ENCODE measurements around the gene SMIM3.
"Not testable (repeated sequence)": the region's sequence is repeated elsewhere in the genome, so short reads cannot be mapped to it uniquely, and the experiment has no call there.

SMIM3 gene, protein sequence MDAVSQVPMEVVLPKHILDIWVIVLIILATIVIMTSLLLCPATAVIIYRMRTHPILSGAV

DNA sequence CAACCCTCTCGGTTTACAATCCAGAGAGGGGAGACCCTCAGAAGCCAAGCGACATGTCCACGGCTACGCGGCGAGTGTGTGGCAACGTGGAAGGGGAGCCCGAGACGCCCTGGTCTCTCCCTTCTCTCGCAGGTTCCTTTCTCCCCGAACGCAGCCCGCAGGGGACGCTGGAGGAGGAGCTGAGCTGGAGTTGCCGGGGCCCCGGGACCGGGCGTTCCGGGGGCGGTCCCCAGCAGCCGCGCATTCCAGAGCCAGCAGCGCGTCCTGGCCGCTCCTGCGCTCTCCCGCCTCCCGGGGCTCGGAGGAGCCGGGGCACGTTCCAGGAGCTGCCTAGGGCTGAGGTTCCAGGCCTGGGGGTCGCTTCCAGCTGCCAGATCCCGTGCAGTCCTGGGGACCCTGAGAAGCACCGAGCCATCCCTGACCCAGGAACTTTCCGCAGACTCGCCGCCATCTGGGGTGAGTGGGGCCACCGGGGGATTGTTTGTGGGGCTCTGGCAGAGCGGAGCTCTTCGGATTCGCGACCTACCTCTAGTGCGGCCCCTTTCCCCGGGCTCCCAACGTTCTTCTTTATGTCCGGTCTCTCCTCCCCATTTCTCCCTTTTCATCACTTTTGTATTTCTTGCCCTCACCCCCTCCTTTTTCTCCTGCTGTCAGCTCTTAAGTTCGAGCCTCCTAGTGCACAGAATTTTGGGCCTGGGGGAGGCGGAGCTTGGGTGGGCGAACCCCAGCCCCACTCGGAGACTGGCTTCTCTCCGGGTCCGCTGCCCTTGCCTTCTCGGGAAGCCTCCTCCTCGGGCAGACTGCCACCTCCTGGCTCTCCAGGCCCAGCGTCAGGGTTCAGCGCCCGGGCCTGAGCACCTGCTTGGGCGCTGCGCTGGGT lies at the start of gene SMIM3:
TSS of gene SMIM3 (plus strand) at position 241 of the 880 bp plus-strand sequence. CDS start 16,684 bp downstream, outside the sequence.
- DNase-seq (ENCODE audit: low spot score) = peak; percentile 79

DNA sequence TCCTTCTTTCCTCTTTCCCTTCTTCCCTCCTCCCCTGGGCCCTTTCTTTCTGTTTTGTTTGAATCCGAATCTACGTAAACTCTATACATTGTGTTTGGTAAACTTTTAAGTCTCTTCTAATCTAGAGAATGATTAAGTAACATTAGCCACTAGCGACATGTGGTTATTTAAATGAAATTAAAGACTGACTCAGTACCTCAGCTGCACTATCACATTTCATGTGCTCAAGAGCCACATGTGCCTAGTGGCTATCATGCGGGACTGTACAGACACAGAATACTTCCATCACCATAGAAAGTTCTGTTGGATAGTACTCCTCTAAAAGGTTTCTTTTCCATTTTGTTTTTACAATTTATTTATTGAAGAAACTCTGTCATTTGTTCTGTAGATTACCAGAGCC lies 48.7 kb upstream of the SMIM3 start:
- no peak for DNase-seq (ENCODE audit: low spot score)

DNA sequence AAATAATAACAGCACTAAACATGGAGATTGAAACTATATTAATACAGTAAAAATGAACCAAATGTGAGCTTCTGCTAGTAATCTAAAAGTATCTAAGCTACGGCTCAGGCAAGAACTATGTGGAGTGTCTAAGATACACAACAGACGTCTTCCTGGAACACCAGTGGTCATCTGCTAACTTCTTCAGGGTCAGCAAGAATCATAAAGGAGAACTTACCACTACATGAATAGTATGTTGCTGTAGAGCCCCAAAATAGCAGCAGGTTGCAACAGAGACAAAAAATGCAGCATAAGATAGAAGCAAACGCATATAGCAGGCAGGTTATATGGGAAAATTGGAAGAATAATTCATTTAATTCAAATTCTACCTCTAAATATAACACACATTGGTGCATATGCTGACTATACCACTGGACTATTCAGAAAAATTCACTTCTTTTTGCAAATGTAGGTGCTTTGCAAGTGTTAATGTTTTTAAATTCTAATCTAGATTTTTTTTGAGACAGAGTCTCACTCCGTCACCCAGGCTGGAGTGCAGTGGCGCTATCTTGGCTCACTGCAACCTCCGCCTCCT lies 46.8 kb upstream of the SMIM3 start:
- no peak for DNase-seq (ENCODE audit: low spot score)

DNA sequence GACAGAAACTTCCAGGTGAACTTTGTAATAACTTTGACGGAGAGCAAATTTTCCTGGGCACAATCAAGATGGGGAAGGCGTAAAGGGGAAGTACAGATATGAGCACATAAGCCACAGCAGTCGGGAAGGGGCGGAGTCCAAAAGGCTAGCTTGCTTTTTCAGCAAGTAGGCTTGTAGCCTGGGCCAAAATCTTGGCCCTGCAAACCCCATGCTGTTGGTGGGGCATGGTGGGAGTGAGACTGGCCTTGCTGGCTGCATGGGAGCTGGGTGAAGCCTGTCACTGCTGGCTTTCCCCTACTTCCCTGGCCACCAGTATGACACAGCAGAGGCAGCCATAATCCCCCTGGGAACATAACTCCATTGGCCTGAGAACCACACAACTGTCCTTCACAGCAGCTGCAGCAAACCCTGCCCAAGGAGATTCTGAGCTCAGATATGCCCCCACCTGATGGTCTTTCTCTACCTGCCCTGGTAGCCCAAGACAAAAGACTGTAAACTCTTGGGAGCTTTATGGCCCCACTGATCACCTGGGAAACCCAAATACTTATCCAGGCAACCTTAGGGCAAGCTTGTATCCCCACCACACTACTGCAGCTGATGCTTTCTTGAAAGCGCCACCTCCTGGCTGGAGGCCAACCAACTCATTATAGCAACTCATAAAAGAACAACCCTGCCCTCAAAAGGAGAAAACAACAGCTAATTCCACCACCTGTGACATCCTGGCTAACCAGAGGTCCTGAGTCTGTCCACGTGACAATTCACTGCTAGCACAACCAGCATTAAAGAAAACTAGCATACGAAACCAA lies 43.8 kb upstream of the SMIM3 start:
- no peak for DNase-seq (ENCODE audit: low spot score)

DNA sequence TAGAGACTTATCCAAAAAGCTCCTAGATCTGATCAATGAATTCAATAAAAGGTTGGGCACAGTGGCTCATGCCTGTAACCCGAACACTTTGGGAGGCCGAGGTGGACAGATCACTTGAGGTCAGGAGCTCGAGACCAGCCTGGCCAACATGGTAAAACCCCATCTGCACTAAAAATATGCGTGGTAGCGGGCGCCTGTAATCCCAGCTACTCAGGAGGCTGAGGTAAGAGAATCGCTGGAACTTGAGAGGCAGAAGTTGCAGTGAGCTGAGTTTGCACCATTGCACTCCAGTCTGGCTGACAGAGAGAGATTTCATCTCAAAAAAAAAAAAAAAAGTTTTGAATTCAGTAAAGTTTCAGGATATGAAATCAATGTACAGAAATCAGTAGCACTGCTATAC lies 39.7 kb upstream of the SMIM3 start:
- DNase-seq (ENCODE audit: low spot score) = no peak

DNA sequence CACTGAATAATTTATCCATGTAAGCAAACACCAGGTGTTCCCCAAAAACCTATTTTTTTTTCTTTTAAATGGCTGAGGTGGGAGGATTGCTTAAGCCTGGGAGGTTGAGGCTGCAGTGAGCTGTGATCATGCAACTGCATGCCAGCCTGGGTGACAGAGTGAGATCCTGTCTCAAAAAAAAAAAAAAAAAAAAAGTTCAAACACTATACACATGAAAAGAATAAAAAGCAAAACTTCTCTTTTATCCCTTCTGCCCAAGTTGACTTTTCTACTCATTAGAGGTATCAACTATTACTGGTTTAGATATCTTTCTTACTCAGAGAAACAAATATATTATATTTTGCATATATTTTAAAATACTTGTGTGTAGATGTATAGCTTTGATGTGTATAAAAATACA lies 37.6 kb upstream of the SMIM3 start:
- no peak for DNase-seq (ENCODE audit: low spot score)

DNA sequence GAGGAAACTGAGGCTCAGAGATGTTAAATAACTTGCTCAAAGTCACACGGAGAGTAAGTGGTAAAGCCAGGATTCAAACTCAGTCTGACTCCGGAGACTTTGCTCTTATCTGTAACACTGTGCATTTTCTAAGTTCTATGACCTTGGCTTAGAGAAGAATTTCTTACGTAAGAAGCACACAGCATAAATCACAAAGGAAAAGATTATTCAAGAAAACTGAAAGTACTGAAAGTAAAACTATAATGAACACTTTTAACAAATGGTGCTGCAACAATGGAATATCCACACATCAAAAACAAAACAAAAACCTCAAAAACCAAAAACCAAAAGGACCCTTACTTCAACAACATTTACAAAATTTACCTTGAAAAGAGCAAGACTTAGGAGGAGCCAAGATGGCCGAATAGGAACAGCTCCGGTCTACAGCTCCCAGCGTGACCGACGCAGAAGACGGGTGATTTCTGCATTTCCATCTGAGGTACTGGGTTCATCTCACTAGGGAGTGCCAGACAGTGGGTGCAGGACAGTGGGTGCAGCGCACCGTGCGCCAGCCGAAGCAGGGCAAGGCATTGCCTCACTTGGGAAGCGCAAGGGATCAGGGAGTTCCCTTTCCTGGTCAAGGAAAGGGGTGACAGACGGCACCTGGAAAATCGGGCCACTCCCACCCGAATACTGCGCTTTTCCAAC lies 36.0 kb upstream of the SMIM3 start:
- not testable (repeated sequence) for DNase-seq (ENCODE audit: low spot score)

DNA sequence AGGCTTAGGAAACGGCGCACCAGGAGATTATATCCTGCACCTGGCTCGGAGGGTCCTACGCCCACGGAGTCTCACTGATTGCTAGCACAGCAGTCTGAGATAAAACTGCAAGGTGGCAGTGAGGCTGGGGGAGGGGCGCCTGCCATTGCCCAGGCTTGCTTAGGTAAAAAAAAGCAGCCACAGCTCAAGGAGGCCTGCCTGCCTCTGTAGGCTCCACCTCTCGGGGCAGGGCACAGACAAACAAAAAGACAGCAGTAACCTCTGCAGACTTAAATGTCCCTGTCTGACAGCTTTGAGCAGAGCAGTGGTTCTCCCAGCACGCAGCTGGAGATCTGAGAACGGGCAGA lies 35.4 kb upstream of the SMIM3 start:
- DNase-seq (ENCODE audit: low spot score) = not testable (repeated sequence)

DNA sequence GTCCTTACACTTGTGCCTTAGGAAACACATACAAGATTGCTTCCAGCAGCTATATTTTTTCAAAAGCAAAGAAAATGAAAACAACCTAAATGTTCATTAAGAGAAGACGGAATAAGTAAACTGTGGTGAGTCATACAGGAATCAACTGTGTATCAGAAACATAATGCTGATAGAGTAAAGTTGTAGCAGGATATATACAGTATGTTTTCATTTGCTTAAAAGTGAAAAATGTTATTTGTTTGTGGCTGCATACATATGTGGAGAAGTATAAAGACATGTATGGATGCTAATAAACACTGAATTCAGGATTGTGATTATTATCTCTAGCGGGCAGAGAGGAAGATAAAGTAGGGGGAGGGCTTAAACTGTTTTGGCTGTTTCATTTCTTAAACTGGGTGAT lies 28.1 kb upstream of the SMIM3 start:
- no peak for DNase-seq (ENCODE audit: low spot score)

DNA sequence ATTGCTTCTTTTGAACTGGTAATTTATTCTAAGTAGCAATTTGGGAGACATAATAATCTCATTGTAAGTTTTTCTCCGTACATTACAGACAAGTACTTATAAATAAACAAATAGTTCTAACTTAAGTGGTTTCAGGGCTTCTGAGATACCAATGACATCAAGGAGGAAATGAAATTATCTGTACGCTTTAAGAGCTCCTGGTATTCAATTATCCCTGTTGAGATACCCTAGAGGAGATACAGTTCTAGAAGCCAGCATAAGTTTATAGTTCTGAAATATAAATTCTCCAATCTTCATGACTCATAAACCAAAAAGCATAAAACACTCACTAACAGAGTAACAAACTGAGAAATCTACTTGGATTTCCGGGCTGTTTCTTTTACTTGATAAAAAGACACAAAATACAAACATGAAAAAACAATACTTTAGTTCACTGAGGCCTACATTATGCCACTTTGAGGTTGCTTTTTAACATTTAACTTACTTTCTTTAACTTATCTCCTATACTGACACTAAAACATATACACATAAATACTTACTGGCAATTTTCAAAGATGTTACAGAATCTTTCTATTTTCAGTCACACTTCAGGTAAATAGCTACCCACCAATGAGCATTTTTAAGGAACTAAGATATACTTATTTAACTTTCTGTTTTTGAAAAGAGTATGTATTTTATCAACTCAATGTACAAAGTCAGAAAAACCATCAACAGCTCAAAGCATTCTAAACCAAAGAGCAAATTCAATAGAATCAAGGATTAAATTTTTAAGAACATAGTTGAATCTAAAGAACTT lies 27.3 kb upstream of the SMIM3 start:
- DNase-seq (ENCODE audit: low spot score) = no peak

DNA sequence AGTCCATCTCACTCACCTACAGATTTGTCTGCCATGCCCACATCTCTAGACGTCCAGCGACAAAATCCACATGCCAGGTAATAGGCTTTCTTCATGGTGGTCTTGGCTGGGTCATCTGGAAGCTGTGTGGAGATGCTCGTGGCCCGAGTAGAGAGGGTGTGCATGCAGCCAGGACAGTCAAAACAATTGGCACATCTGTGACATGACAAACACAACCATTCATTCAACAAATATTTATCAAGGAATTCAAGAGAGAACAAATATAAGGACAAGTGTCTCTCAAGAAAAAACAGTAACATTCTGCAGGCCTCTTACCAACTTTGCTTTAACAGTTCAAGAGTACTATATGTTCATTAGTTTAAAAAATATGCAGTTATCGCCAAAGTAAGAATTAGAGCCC lies 25.1 kb upstream of the SMIM3 start:
- no peak for DNase-seq (ENCODE audit: low spot score)

DNA sequence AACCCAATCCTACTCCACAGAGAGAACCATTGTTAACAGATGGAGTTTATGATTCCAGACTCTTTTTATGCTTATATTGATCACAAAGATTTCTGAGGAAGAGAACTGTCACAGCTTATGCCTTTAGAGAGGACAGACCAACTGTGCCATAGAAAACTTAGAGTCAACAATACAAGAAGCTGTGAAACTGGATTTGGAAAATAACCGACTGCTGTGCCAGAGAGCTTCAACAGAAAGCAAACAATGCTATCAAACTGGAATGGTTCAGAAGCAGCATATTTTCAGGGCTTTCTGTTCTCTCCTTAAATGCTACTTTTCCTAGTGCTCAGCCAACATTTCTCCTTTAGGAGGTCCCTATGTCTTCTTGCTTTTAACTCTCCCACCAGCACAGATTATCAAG lies 24.7 kb upstream of the SMIM3 start:
- no peak for DNase-seq (ENCODE audit: low spot score)

DNA sequence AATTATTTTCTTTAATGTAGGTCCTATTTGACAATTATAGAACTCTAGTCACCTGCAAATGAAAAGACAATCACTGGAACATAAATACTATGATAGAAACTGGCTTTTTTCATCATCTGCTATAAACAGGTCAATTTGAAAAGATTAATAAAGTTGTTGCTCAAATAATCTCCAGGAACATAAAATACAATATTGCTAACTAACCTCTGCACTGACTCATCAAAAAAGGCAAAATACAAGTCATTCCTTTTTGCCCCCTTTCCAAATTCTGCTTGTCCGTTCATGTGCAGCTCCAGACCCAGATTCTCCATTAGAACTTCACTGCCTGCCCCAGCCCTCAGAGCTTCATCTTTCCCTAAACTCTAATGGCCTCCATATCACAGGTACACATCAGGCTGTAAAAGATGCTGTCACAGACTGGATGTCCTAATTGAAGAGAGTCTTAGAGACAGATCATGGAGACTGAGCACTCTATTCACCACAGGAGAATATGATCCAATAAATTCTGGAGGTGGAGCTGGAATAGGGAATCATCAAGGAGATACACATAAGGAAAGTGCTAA lies 21.4 kb upstream of the SMIM3 start:
- DNase-seq (ENCODE audit: low spot score) = no peak

DNA sequence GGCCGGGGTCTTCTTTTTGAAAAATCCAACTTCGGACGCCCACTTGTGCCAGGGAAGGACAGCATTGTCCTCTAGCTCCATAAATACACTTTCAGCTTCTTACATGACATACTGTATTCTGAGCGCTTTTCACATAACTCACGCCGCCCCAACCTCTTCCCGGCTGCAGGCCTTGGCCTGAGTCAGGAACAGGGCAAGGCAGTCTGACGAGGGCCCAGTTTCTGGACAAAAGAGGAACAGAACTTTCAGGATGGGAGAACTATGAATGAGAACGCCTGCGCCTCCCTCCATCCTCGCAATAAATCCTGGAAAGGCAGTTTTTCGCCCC lies 20.4 kb upstream of the SMIM3 start:
- DNase-seq (ENCODE audit: low spot score) = no peak

DNA sequence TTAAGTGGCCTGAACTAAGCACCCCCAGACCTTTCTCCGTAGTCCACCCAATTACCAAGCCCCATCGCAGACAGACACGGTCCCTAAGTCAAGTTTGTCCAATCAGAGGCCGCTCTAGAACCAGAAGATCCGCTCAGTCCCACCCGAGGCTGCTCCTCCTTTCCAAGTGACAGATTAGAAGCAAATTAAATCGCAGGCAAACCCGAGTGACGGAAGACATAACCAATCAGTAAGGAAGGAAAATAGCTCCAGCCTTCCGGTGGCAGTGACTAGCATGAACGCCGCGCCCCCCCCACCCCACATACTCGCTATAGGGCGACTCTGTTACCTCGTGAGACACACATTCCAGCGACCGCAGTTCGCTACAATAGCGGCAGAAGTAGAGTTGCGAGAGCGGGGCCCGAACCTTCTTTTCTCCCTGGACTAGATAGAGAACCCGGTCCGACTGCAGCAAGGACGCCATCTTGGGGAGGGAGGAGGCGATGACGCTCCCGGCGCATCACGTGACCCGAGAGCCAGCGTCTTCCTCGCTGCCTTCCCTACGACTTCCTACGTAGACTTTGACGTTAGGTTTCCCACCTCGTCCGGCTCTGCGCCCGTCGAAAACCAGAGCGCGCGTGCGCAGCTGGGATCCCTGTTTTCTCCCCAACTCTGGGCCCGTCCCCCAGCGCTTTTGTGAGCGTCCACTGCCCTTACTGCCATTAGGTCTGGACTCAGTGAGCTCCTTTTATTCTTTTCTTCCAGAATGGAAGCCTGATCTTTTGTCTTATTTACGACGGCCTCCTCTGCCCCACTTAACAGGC lies 19.8 kb upstream of the SMIM3 start, which contains the start of gene DCTN4:
TSS of gene DCTN4 (minus strand) at position 487 of the 803 bp plus-strand sequence. CDS start at position 463, 24 bp downstream.
- DNase-seq (ENCODE audit: low spot score) = peak; percentile 100

DNA sequence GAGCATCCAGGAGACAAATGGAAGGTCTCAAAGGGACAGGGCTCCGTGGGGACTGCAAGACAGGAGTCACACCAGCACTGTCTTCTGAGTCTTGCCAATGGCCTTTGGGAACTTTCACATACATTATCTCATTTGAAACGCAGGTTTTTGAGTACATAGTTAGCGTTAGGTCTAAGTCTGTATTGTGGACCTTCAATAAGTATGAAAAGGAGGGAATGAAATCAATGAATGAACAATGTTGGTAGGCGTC lies 19.3 kb upstream of the SMIM3 start:
- no peak for DNase-seq (ENCODE audit: low spot score)

DNA sequence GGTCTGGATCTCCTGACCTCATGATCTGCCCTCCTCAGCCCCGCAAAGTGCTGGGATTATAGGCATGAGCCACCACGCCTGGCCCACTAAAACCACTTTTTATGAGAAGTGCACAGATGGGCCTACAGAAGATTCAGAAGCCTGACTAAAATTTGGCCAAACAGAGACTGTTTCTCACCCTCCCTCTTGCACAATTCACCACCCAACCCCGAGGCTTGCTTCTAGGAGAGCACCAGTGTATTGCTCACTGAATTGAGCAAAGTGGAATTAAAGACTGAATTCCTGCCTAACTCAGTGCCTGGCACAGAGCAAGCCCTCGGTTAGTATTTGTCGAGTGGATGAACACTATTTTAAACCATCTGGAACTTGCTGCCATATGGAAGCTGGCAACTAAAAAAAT lies 16.3 kb upstream of the SMIM3 start:
- DNase-seq (ENCODE audit: low spot score) = no peak

DNA sequence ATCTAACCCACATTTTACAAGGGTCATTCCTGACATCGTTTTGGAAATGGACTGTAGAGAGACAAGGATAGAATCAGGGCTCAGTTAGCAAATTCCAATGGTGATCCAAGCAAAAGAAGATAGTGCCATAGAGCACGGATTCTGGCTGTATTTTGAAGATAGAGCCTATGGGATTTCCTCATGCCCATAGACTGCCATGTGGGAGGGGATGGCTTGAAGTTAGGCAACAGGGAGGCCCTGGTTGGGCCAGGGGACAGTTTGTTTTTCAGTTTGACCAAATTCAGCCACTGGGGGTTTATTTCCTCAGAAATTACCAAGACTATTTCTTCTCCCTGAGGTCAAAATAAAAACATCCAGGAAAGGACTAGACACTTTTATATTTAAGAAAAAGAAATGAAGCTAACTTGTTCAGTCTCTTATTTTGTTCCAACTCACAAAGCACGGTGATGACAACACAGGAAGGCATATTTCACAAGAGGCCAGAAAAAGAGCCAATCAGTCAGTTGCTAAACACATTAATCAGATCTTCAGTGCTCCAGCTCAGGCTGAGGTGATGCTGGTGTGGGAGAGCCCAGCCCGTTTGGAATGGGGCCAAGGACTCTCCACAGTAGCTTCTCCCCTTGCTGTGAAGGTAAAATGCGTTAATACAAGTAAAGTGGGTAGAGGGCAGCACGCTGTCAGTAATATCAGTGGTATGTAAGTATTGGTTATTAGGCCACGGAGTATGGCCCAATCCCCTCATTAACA lies 15.4 kb upstream of the SMIM3 start:
- DNase-seq (ENCODE audit: low spot score) = no peak

DNA sequence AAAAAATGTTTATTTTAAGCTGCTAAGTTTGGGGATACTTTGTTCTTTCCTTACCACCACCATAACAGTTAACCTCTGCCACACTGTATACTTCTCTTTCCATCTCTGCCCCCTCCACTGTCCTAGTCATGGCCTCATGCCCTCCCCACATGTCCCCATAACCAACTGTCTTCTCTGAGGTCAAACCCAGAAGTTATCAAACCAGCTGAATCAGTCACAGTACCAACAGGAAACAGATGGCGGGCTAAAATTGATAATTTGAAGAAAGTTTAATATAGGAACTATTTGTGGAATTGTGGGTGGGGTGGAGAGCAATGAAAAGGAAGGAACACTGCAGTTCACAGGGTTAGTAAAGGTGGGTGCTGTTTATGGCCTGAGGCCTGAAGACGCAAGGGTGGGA lies 14.0 kb upstream of the SMIM3 start:
- no peak for DNase-seq (ENCODE audit: low spot score)

Data from cerebellar cortex (tissue), 1 donor.